Lung (tissue), 12 donors: Measurements from ENCODE around the gene KDM2B. TPM values are rescaled to one million over a fixed set of nuclear protein-coding genes. Genes with fewer than 3 reads are reported as not detected.

Experiments used
- ATAC-seq: fragments of 200-7000 bp; cut with Tn5 transposase; one replicate; pipeline ENCODE4 v1.9.1; 2020; ENCODE audit warnings: moderate number of reproducible peaks; ENCODE audit not compliant: insufficient read depth, low FRiP score
- DNase-seq, 3 donors: peaks; one replicate each; pipeline ENCODE4 v3.0.0-alpha.2; 2013 to 2017
- H3K27ac ChIP-seq, 2 donors: one replicate each; pipeline ENCODE4 v1.5.1; 2013; ENCODE audit warnings: mild to moderate bottlenecking in 2 of 2, moderate library complexity in 2 of 2, control low read depth in 1 of 2, inconsistent platforms in 1 of 2, low read depth in 1 of 2, low read length in 1 of 2
- H3K27me3 ChIP-seq, 3 donors: one replicate each; pipeline ENCODE4 v1.5.1; 2013; ENCODE audit warnings: low read length in 2 of 3; ENCODE audit not compliant: control insufficient read depth in 3 of 3, insufficient read depth in 3 of 3
- H3K36me3 ChIP-seq, 4 donors: one replicate each; pipeline ENCODE4 v1.5.1; 2013; ENCODE audit warnings: low read length in 4 of 4, mild to moderate bottlenecking in 1 of 4, moderate library complexity in 1 of 4; ENCODE audit not compliant: control insufficient read depth in 4 of 4, insufficient read depth in 4 of 4
- H3K4me1 ChIP-seq, 5 donors: one replicate each; pipeline ENCODE4 v1.5.1; 2013; ENCODE audit warnings: low read length in 5 of 5, mild to moderate bottlenecking in 2 of 5, moderate library complexity in 1 of 5; ENCODE audit not compliant: control insufficient read depth in 5 of 5, insufficient read depth in 5 of 5
- H3K4me3 ChIP-seq: one replicate; pipeline ENCODE4 v1.5.1; 2013; ENCODE audit warnings: mild to moderate bottlenecking, control low read depth, moderate library complexity
- H3K9ac ChIP-seq, 2 donors: one replicate each; pipeline ENCODE4 v1.5.1; 2013; ENCODE audit warnings: low read length in 2 of 2, control low read depth in 1 of 2; ENCODE audit not compliant: insufficient read depth in 1 of 2
- H3K9me3 ChIP-seq, 4 donors: one replicate each; pipeline ENCODE4 v1.5.1; 2013; ENCODE audit warnings: low read length in 3 of 4, mild to moderate bottlenecking in 1 of 4, moderate library complexity in 1 of 4; ENCODE audit not compliant: control insufficient read depth in 4 of 4, insufficient read depth in 3 of 4
- WGBS, 2 donors: extraction: QIAGEN DNeasy Blood & Tissue Kit; methylation state at CpG; one replicate each; pipeline ENCODE4 v1.1.7; 2013; 5-methylcytosine and 5-hydroxymethylcytosine counted together
- polyA plus RNA-seq, 2 donors: library from polyadenylated mRNA; stranded (reverse); fragments of 200-250 nt; gene quantifications; one replicate each; pipeline ENCODE4 v1.2.1, GENCODE V29; 2013
- total RNA-seq, 2 donors: library from RNA; depleted of rRNA in 1 of 2; stranded (reverse); fragments of >200 nt in 1 of 2; gene quantifications; one replicate each; pipeline ENCODE4 v1.2.1, GENCODE V29; 2014 to 2021
- TF ChIP-seq, protein P1 (sequence below): IDR thresholded peaks from 2 replicates; pipeline ENCODE4 v1.5.1; 2012; ENCODE audit warnings: mild to moderate bottlenecking; ENCODE audit errors: control extremely low read depth, extremely low read depth
- donor health status: control.
- donor health status: control.
- donor health status: Bipolar disorder and iron deficiency.
- donor health status: healthy.
- donor health status: DM: yes; HTN: yes; CAD: no.

KDM2B gene
- total and polyA plus RNA-seq, 4 donors, result 13.8 to 44.5 (median 24.6) TPM

DNA sequence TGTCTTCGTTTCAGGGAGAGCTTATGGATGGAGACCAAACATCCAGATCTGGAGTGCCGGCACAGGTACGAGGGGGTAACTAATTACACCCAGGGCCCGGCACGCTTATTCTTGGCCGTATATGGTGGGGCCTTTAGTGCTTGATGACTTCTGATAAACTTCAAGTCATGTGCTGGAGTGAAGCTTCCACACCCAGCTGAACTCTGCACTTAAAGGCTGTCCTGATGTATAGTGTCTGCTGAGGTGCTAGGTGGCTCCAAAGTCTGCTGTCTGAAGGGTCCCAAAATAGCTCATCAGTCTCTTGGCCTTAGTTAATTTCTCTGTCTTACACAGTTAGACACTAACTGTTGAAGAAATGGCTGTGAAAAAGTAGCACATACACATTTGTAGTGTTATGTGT lies 163.0 kb downstream of the KDM2B start:
- Histone ChIP-seq H3K36me3 (peaks cover 19 to 42% (median 30%) of the 10 kb centered on the region in 4 donors), H3K27me3 (no peaks in the 10 kb centered on the region), H3K4me3 (no peak overlapping the region), H3K4me1 (peaks cover 0 to 4% (median 0%) of the 10 kb centered on the region in 5 donors), H3K9me3 (no peaks in the 10 kb centered on the region), H3K9ac (no peak overlapping the region), H3K27ac (no peak overlapping the region)
- TF ChIP-seq, protein P1, sequence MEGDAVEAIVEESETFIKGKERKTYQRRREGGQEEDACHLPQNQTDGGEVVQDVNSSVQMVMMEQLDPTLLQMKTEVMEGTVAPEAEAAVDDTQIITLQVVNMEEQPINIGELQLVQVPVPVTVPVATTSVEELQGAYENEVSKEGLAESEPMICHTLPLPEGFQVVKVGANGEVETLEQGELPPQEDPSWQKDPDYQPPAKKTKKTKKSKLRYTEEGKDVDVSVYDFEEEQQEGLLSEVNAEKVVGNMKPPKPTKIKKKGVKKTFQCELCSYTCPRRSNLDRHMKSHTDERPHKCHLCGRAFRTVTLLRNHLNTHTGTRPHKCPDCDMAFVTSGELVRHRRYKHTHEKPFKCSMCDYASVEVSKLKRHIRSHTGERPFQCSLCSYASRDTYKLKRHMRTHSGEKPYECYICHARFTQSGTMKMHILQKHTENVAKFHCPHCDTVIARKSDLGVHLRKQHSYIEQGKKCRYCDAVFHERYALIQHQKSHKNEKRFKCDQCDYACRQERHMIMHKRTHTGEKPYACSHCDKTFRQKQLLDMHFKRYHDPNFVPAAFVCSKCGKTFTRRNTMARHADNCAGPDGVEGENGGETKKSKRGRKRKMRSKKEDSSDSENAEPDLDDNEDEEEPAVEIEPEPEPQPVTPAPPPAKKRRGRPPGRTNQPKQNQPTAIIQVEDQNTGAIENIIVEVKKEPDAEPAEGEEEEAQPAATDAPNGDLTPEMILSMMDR, result no peak
- ATAC-seq (no peak), DNase-seq (no peak)
- 94 to 96% methylated on average over 6 of the region's 6 CpGs for WGBS, 2 donors

DNA sequence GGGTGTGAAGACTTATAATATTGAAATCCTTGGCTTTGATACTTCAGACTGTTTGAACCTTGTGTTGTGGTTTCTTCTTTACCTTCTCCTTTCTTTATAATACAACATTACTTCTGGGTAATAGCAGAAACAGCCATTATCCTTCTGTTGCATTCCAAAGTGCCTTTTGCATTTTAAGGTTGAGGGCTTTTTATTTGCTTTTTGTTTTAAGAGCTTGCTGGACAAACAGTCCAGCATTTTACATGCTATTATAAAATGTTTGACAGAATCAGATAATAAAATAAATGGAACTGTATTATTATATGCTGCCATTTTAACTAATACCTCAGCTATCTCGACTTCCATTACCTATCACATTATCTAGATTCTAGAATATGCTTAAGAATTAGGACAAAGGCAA lies 166.9 kb downstream of the KDM2B start:
- H3K27me3 ChIP-seq, result no peaks in the 10 kb centered on the region
- H3K27ac ChIP-seq, result no peak overlapping the region
- no peak overlapping the region for H3K4me3 ChIP-seq
- no peaks in the 10 kb centered on the region for H3K4me1 ChIP-seq
- TF ChIP-seq, protein P1, result no peak
- H3K9me3 ChIP-seq, result no peaks in the 10 kb centered on the region
- no peak for DNase-seq
- H3K36me3 ChIP-seq, result peaks cover 9 to 20% (median 18%) of the 10 kb centered on the region in 4 donors
- no peak for ATAC-seq
- H3K9ac ChIP-seq, result no peak overlapping the region
- WGBS, 2 donors, result 65 to 89% methylated on average over 1 of the region's 1 CpG

GRCh38 chr12:121405211-121405610 lies 175.6 kb downstream of the KDM2B start:
- TF ChIP-seq, protein P1, result no peak
- ATAC-seq (no peak), DNase-seq (no peak)
- Histone ChIP-seq H3K9ac (no peak overlapping the region), H3K27me3 (no peaks in the 10 kb centered on the region), H3K27ac (no peak overlapping the region), H3K36me3 (peaks cover 3 to 11% (median 7%) of the 10 kb centered on the region in 4 donors), H3K9me3 (no peaks in the 10 kb centered on the region), H3K4me1 (peaks cover 0 to 14% (median 2%) of the 10 kb centered on the region in 5 donors), H3K4me3 (no peak overlapping the region)
- 90 to 95% methylated on average over 2 of the region's 2 CpGs for WGBS, 2 donors

DNA sequence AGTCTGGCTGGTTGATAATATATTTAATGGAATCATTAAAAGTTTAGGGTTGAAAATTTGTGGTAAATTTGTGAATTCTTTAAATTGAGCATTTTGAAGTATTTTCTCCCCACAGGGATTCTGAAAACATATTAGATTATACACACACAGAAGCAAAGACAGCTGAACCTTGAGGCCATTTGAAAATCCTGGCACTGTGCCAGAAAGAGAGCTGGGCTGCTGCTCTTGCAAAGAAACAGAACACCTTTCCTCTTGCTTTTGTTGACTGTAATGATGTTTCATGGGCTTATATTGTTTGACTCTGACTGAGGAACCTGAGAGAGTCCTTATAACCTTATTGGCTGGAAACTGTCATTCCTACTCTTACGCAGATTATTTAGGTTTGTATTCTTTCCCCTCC lies 176.1 kb downstream of the KDM2B start:
- Histone ChIP-seq H3K36me3 (peaks cover 3 to 11% (median 7%) of the 10 kb centered on the region in 4 donors), H3K27ac (no peak overlapping the region)

More for the DNA sequence above, 176.1 kb downstream of the KDM2B start:
- no peaks in the 10 kb centered on the region for H3K9me3 ChIP-seq
- H3K4me3 ChIP-seq, result no peak overlapping the region
- DNase-seq (peak in 2 of 3 donors; percentile 42 to 44), ATAC-seq (no peak)
- WGBS, 2 donors, result 100% methylated on average over 1 of the region's 1 CpG
- H3K9ac ChIP-seq, result no peak overlapping the region
- H3K27me3 ChIP-seq, result no peaks in the 10 kb centered on the region
- H3K4me1 ChIP-seq, result peaks cover 0 to 14% (median 2%) of the 10 kb centered on the region in 5 donors
- TF ChIP-seq, protein P1, result no peak
